Activated naive CD4-positive, alpha-beta T cell treated with Interleukin-2 at 50 U/mL for 16 hours (primary cell): Measurements from ENCODE around the gene CD7.

Source experiments
- DNase-seq: peaks from one replicate; pipeline ENCODE4 v3.0.0-alpha.2; 2020

Gene CD7

DNA sequence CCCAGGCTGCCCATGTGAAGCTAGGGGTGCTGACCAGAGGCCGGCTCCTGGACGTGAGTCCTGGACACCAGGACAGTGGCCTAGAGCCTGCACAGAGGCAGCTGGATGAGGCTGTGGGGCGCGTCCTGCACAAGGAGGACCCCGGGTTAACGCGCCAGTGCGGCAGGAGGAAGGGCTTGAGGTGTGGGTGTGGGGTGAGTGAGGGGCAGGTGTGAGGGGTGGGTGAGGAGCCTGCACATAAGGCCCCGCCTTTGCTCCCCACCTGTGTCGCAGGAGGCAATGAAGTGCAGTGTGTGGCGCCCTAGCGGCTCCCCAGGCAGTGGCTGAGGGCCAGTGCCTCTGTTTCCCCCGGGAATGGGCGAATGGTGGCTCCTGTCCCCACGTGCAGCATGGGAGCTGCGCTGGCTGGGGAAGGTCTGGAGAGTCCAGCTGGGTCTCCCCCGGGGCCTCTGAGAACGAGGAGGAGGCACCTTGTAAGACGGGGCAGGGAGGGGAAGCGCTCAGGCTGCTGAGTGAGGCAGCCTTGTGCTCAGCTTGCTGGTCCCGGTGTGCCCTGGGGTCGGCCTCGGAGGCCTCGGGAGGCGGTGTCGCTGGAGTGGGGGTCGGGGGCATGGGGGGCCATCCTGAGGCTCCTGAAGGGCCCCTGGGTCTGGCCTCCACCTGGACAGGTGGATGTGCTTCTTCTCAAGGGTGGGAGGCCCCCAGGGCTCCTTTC is 3.2 kb downstream of the CD7 start:
- no peak for DNase-seq

DNA sequence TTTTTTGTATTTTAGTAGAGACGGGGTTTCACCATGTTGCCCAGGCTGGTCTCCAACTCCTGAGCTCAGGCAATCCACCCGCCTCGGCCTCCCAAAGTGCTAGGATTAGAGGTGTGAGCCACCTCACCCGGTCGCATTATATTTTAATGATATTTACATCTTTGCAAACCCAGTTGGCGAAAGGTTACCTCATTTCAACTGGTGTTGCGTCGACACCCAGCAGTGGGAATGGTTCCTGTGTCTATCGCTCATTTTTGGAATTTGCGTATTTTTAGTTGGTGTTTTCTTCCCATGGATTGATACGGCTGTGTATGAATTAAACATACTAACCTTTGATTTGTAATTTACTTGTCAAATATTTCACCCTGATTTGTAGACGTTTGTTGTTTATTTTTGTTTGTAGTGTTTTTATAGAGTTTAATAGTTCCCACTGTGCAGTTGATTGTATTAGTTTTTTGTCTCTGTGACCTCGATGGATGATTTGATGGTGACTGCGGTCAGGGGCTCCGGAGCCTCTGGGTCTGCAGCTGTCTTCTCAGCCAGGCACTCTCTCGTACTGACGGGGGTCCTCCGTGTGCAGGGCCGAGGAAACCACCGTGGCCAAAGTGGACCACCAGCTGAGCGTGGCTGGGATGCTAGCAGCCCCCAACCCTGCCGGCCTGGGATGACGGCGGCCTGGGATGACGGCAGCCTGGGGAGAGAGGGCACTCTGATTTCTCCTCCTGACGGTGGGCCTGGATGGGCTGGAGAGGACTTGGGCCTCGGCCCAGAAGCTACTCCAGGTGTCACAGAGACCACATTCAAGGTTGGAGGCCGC is 4.0 kb downstream of the CD7 start:
- DNase-seq = no peak

GRCh38 chr17:82311971-82312370 is 5.4 kb downstream of the CD7 start:
- DNase-seq = no peak

- DNase-seq = no peak
Observed at GRCh38 chr17:82310877-82311276, 6.5 kb downstream of the CD7 start.

- DNase-seq = no peak
Observed at GRCh38 chr17:82309656-82310570, 7.5 kb downstream of the CD7 start.

DNA sequence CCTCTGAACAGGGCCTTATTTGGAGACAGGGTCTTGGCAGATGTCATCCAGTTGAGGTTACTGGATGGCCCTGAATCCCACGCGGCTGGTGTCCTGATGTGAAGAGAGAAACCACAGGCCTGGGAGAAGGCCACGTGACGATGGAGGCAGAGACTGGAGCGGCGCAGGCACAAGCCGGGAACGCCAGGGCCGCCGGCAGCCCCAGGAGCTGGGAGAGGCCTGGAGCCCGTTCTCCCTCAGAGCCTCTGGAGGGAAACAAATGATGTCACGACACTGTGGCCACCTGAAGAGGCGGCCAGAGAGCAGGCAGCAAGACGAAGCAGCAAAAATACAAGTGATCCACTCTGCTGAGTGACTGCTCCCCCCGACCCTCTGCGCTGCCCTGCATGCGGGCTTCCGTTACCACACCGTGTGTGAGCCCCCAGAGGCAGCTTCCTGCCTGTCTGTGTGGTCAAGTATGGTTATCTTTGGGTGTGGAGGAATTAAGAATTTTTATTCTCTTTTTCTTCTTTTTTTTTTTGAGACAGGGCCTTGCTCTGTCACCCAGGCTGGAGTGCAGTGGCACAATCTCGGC is 11.6 kb downstream of the CD7 start:
- DNase-seq = no peak

GRCh38 chr17:82304826-82305726 is 12.3 kb downstream of the CD7 start:
- no peak for DNase-seq

GRCh38 chr17:82303944-82304808 is 13.2 kb downstream of the CD7 start:
- no peak for DNase-seq

DNA sequence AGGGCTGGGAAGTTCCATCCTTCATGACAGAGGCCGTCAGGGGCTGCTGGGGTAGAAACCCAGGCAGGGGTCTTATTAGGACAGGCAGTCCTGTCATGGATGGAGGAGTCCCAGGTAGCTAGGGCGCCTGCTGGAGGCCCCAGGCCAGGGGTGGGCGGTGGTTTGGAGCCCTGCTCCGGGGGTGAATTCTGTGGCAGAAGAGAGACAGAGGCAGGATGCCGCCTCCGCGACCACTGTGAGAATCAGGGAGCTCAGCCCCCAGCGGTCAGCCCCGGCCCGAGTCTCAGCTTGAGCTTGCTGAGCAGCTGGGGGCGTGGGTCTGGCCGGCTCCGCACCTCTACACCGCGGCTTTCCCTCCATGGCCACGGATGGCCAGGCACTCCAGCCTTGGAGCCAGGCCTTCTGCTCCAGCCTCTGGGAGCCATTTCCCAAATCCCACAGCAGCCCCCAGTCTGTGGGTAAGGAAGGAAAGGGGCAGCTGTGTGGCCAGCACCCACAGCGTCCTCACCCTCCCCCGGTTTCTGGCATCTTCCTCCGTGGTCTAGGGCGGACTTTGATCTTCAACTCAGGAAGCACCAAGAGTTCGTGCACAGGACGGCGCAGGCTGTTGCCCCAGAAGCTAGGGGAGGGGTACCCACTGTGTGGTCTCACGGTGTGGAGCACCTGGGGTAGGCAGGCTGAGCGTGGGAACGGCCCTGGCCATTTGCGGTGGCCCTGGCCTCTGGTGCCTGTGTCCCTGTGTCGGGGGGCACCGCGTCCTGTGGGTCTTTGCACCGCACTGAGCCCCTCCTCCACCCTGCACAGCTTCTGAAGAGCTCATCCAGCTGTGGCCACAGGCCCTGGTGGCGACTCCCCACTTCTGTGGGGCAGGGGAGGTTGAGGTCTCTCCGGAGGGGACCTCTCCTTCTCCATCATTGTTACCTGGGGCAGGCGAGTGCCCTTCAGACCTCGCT is 14.1 kb downstream of the CD7 start:
- peak; percentile 35 for DNase-seq

- DNase-seq = no peak
Observed at GRCh38 chr17:82302568-82302963, 14.8 kb downstream of the CD7 start.

DNA sequence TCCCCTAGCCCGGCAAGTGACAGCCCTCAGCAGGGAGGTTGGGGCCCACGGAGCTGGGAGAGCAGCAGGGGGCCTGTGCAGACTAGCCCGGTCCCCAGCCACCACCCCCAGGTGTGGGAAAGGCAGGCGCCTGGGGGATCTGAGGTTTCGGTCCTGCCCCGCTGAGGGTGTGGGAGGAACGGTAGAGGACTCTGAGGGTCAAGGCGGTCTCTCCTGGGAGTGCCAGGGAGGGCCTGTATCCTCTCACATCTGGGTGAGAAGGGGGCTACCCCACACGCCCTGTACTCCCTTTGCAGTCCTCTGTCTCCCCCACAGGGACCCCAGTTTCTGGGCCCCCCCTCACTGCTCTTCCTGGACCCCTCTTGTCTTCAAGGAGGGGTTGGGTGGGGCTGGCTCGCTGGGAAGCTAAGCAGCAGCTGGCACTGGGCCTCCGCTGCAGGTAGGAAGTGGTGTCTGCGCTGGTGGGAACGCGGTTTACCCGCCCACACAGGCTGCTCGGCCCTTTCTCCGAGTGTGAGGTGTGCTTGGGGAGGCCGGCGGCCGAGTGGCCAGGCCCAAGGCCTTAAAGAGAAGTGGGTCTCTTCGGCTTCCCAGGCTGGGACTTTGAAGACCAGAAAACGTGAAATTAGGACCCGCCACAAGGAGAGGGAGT is 15.4 kb downstream of the CD7 start:
- DNase-seq = peak; percentile 65

DNA sequence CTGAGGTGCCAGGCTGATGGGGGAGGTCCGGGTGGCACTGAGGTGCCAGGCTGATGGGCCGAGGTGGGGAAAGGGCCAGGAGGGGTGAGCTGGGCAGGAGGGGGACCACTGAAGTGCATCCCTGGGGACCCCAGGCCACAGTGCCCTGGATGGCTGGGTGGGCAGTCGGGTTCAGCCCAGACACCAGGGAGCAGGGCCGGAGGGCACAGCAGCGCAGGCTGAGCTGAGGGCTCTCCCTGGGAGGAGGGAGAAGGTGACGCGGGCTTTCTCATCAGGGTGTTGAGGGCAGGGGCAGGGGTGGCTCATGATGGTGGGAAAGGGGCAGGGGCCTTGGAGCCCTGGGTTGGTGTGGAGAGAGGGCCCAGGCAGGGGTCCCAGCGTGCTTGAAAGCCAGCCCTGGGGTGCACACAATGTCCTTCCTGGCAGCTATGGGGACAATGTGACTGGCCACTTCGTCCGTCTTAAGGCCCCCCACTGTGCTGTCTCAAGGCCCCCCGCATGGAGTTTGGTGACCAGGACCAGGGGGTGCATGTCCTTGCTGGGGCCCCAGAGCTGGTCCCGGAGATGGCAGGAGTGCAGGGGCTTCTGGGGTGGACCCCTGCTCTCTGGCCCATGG is 16.0 kb downstream of the CD7 start:
- DNase-seq = no peak

GRCh38 chr17:82300707-82301270 is 16.6 kb downstream of the CD7 start:
- peak; percentile 65 for DNase-seq

DNA sequence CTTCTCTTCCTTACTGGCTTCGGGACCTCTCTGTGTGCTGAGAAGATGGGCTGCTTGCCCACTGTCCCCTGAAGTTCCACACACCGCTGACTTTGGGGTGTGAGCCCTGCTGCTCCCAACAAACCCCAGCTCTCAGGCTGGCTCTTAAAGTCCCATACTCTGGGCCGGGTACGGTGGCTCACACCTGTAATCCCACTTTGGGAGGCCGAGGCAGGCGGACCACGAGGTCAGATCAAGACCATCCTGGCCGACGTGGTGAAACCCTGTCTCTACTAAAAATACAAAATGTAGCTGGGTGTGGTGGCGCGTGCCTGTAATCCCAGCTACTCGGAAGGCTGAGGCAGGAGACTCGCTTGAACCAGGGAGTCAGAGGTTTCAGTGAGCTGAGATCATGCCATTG is 17.2 kb downstream of the CD7 start:
- DNase-seq = no peak

DNA sequence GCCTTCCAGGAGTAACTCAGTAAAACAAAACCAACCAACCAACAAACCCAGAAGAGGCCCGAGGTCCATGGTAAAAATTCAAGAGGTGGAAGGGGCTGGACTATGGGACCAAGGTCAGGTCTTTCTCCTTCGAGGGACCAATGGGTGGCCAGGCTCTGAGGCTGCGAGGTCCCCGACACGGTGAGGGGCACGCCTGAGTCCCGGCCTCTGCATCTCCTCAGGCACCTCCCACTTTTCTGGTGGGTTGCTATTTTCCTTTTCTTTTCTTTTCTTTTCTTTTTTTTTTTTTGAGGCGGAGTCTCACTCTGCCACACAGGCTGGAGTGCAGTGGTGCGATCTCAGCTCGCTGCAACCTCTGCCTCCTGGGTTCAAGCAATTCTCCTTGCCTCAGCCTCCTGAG is 18.0 kb downstream of the CD7 start:
- DNase-seq = no peak

DNA sequence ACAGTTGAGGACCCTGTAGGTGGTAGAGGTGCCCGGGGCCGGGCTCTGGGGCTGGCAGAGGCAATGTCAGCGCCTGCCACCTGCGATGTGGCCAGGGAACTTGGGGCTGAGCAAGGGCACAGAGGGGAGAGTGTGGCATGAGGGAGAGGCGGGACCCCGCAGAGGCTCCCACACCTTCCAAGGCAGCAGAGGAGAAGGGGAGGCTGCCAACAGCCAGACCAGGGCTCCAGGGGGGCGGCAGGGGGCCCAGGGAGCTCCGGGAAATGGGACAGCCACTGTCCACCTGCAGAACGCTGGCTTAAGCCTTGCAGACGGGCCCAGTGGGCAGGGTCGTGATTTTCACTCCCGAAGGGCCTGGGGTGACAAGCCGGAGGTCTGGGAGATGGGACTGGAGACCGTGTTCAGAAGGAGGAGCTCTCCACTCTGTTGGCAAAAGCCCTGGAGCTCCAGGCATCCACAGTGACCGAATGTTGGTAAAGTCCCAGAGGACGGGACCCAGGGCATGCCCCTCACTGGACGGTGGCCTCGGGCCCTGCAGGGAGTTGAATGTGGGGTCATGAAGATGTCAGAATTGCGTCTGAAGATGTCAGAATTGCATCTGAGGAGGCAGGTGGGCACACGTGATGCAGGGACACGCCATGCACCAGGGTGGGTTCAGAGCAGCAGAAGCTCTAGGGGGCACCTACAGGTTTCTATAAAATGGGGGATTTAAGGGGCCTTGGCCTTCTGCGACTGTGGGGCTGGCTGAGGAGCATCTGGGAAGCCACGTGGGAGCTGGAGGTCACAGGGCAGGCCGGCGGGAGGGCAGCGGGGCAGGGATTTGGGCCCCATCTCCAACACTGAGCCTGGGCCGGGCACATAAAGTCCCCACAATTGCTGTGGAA is 18.6 kb downstream of the CD7 start:
- DNase-seq = no peak
